Measurements from ENCODE around the gene TBC1D22A.

The TBC1D22A gene

GRCh38 chr22:46936378-46936903, 174.0 kb downstream of the TBC1D22A start:
- no peak for DNase-seq

- DNase-seq = no peak
Measured at GRCh38 chr22:46937185-46937584, 174.7 kb downstream of the TBC1D22A start.

GRCh38 chr22:46937939-46938338, 175.5 kb downstream of the TBC1D22A start:
- DNase-seq = no peak

GRCh38 chr22:46941968-46942798, 179.7 kb downstream of the TBC1D22A start:
- DNase-seq = no peak

- peak in 1 of 2 donors; percentile 61 for DNase-seq
Measured at GRCh38 chr22:46942799-46943785, 180.6 kb downstream of the TBC1D22A start.

GRCh38 chr22:46945481-46945880, 183.0 kb downstream of the TBC1D22A start:
- no peak for DNase-seq

- no peak for DNase-seq
Measured at GRCh38 chr22:46946383-46946962, 184.0 kb downstream of the TBC1D22A start.

GRCh38 chr22:46947516-46948257, 185.2 kb downstream of the TBC1D22A start:
- DNase-seq = no peak

- DNase-seq = no peak
Measured at GRCh38 chr22:46948411-46949144, 186.1 kb downstream of the TBC1D22A start.

- DNase-seq = no peak
Measured at GRCh38 chr22:46951350-46951749, 188.9 kb downstream of the TBC1D22A start.

- DNase-seq = no peak
Measured at GRCh38 chr22:46951973-46952372, 189.5 kb downstream of the TBC1D22A start.

- no peak for DNase-seq
Measured at GRCh38 chr22:46953968-46954765, 191.7 kb downstream of the TBC1D22A start.

- DNase-seq = no peak
Measured at GRCh38 chr22:46954781-46955180, 192.3 kb downstream of the TBC1D22A start.

GRCh38 chr22:46956498-46957215, 194.2 kb downstream of the TBC1D22A start:
- no peak for DNase-seq

GRCh38 chr22:46957521-46957920, 195.1 kb downstream of the TBC1D22A start:
- DNase-seq = no peak

GRCh38 chr22:46958191-46958590, 195.7 kb downstream of the TBC1D22A start:
- DNase-seq = no peak

GRCh38 chr22:46958658-46959057, 196.2 kb downstream of the TBC1D22A start:
- DNase-seq = no peak

GRCh38 chr22:46959369-46959768, 196.9 kb downstream of the TBC1D22A start:
- DNase-seq = no peak

- DNase-seq = no peak
Measured at GRCh38 chr22:46961591-46962295, 199.3 kb downstream of the TBC1D22A start.
